HCT116 (cell line): ENCODE measurements around the gene PLA2G2E. TPM values are rescaled to one million over a fixed set of nuclear protein-coding genes. Genes with fewer than 3 reads are reported as not detected.

Experiments used
- ATAC-seq: fragments of 200-7000 bp; cut with Tn5 transposase; 2 replicates; pipeline ENCODE4 v1.9.1; 2020; ENCODE audit warnings: mild to moderate bottlenecking, moderate library complexity
- BruUV-seq: library from RNA; stranded (reverse); fragments of 400-500 nt; replicated peaks from 2 replicates; lab custom pipeline; 2021; lab: Mats Ljungman, UMichigan
- CTCF ChIA-PET: fragments of 300-600 bp; sonication (Branson Sonifier 250); formaldehyde crosslinking; loops from one replicate; lab custom pipeline; 2021; ENCODE audit warnings: antibody characterized with exemption; lab: Charles Lee
- POLR2A ChIA-PET: fragments of 300-600, 350-600 bp; sonication (Branson Sonifier 250); formaldehyde crosslinking; loops from one replicate; lab custom pipeline; 2021; ENCODE audit warnings: antibody characterized with exemption; lab: Charles Lee
- RAD21 ChIA-PET, 2 experiments: fragments of 300-600 bp; sonication (Branson Sonifier 250); formaldehyde crosslinking; loops; one replicate each; lab custom pipeline; 2023; ENCODE audit warnings: low total read pairs in 2 of 2; ENCODE audit not compliant: uncharacterized antibody in 2 of 2, unreplicated experiment in 2 of 2, low non-redundant PET in 1 of 2; lab: Charles Lee
- DNase-seq: peaks from one replicate; pipeline ENCODE4 v3.0.0-alpha.2; 2010; ENCODE audit warnings: low read depth, low spot score
- H2AFZ ChIP-seq: fragments of 200-600 bp; shearing (Covaris generic), sonication (generic); 2 replicates; pipeline ENCODE4 v1.6.1; 2017; ENCODE audit warnings: low read depth, mixed run types, mixed read lengths, antibody characterized with exemption, low read length; ENCODE audit not compliant: poor library complexity, severe bottlenecking
- H3K27ac ChIP-seq: 2 replicates; pipeline ENCODE4 v1.5.1; 2012; ENCODE audit warnings: low read depth, low read length
- H3K27me3 ChIP-seq: fragments of 200-600 bp; sonication (generic); 2 replicates; pipeline ENCODE4 v1.6.1; 2016; ENCODE audit warnings: mixed run types, low read length, mixed read lengths; ENCODE audit not compliant: insufficient read depth
- H3K36me3 ChIP-seq, 2 experiments: fragments of 200-500 bp in 1 of 2; fragments of 200-600 bp in 1 of 2; sonication (Bioruptor generic) in 1 of 2; sonication (generic) in 1 of 2; 2 replicates each; pipeline versions ENCODE4 v1.5.1 to v1.6.1; 2014 to 2016; ENCODE audit warnings: low read length in 2 of 2, inconsistent platforms in 1 of 2, mixed read lengths in 1 of 2, mixed run types in 1 of 2; ENCODE audit not compliant: insufficient read depth in 2 of 2, control insufficient read depth in 1 of 2
- H3K4me1 ChIP-seq, 2 experiments: fragments of 200-600 bp in 1 of 2; sonication (generic) in 1 of 2; 2 replicates each; pipeline versions ENCODE4 v1.5.1 to v1.6.1; 2012 to 2017; ENCODE audit warnings: low read length in 2 of 2, inconsistent platforms in 1 of 2, mild to moderate bottlenecking in 1 of 2, mixed read lengths in 1 of 2, mixed run types in 1 of 2, moderate library complexity in 1 of 2; ENCODE audit not compliant: insufficient read depth in 2 of 2, control insufficient read depth in 1 of 2
- H3K4me2 ChIP-seq: fragments of 200-600 bp; sonication (generic); 2 replicates; pipeline ENCODE4 v1.6.1; 2017; ENCODE audit warnings: mixed run types, low read length, mixed read lengths
- H3K4me3 ChIP-seq, 2 experiments: fragments of 200-600 bp in 1 of 2; sonication (generic) in 1 of 2; replicated peaks in 1 of 2; 2 replicates each; pipeline ENCODE4 v1.5.1; 2011 to 2016; ENCODE audit warnings: low read length in 2 of 2, control low read depth in 1 of 2, low read depth in 1 of 2, mild to moderate bottlenecking in 1 of 2, mixed read lengths in 1 of 2, mixed run types in 1 of 2
- H3K79me2 ChIP-seq: fragments of 200-600 bp; sonication (generic); 2 replicates; pipeline ENCODE4 v1.6.1; 2017; ENCODE audit warnings: mild to moderate bottlenecking, mixed run types, low read length, moderate library complexity, mixed read lengths; ENCODE audit not compliant: insufficient read depth
- H3K9ac ChIP-seq: fragments of 200-600 bp; sonication (generic); 2 replicates; pipeline ENCODE4 v1.6.1; 2016; ENCODE audit warnings: low read length, mixed read lengths
- H3K9me2 ChIP-seq: fragments of 200-600 bp; sonication (generic), shearing (Covaris generic); 2 replicates; pipeline ENCODE4 v1.6.1; 2017; ENCODE audit warnings: mixed run types, mild to moderate bottlenecking, moderate library complexity; ENCODE audit not compliant: insufficient read depth
- H3K9me3 ChIP-seq, 2 experiments: fragments of 200-500 bp in 1 of 2; fragments of 200-600 bp in 1 of 2; sonication (Bioruptor generic) in 1 of 2; sonication (generic) in 1 of 2; 2 replicates each; pipeline ENCODE4 v1.6.1; 2014 to 2017; ENCODE audit warnings: low read length in 2 of 2, mixed read lengths in 2 of 2, inconsistent platforms in 1 of 2, low read depth in 1 of 2, mild to moderate bottlenecking in 1 of 2, mixed run types in 1 of 2, moderate library complexity in 1 of 2; ENCODE audit not compliant: control insufficient read depth in 1 of 2, insufficient read depth in 1 of 2
- H4K20me1 ChIP-seq: fragments of 200-600 bp; sonication (generic), shearing (Covaris generic); 2 replicates; pipeline ENCODE4 v1.6.1; 2017; ENCODE audit warnings: mixed run types, mild to moderate bottlenecking, moderate library complexity; ENCODE audit not compliant: insufficient read depth
- CEBPB ChIP-seq: IDR thresholded peaks from 2 replicates; pipeline ENCODE4 v1.6.1; 2012; ENCODE audit warnings: low read depth
- EGR1 ChIP-seq: IDR thresholded peaks from 2 replicates; pipeline ENCODE4 v1.6.1; 2012; ENCODE audit warnings: low read depth
- ELF1 ChIP-seq: IDR thresholded peaks from 2 replicates; pipeline ENCODE4 v1.6.1; 2012; ENCODE audit warnings: low read depth, borderline replicate concordance
- EZH2phosphoT487 ChIP-seq: fragments of 200-600 bp; IDR thresholded peaks from 2 replicates; pipeline ENCODE4 v1.6.1; 2018; ENCODE audit warnings: antibody characterized with exemption, borderline replicate concordance
- POLR2AphosphoS5 ChIP-seq: IDR thresholded peaks from 2 replicates; pipeline ENCODE4 v1.6.1; 2011; ENCODE audit warnings: mild to moderate bottlenecking, low read depth, low read length, moderate library complexity
- RAD21 ChIP-seq: IDR thresholded peaks from 2 replicates; pipeline ENCODE4 v1.6.1; 2012; ENCODE audit warnings: low read depth, mild to moderate bottlenecking
- SP1 ChIP-seq: IDR thresholded peaks from 2 replicates; pipeline ENCODE4 v1.6.1; 2012; ENCODE audit warnings: low read depth
- YY1 ChIP-seq: IDR thresholded peaks from 2 replicates; pipeline ENCODE4 v1.6.1; 2011; ENCODE audit warnings: low read length, low read depth, moderate library complexity, mild to moderate bottlenecking; ENCODE audit not compliant: insufficient replicate concordance; ENCODE audit errors: extremely low read depth
- ZFX ChIP-seq: fragments of 450-650 bp; IDR thresholded peaks from 2 replicates; pipeline ENCODE4 v1.6.1; 2017
- ZNF274 ChIP-seq: fragments of 200-500 bp; sonication (Bioruptor generic); IDR thresholded peaks from 2 replicates; pipeline ENCODE4 v1.6.1; 2014; ENCODE audit warnings: mild to moderate bottlenecking, low read depth, low read length, inconsistent platforms
- intact Hi-C: fragments of 100-400 bp; cut with micrococcal nuclease; formaldehyde crosslinking; loops from 2 replicates; pipeline ENCODE4 v1.10.0; 2022
- total RNA-seq: library from RNA; stranded (reverse); gene quantifications from one replicate; pipeline ENCODE4 v1.2.1, GENCODE V29; 2021; ENCODE audit not compliant: unreplicated experiment
- TF ChIP-seq, protein P1 (sequence below), 3 experiments: fragments of 200-600 bp in 1 of 3; sonication (generic) in 1 of 3; IDR thresholded peaks in 2 of 3; conservative IDR thresholded peaks in 1 of 3; 2 replicates each; pipeline ENCODE4 v1.5.1; 2012 to 2017; ENCODE audit warnings: low read depth in 2 of 3, low read length in 2 of 3, antibody characterized with exemption in 1 of 3, borderline replicate concordance in 1 of 3, control low read depth in 1 of 3, mild to moderate bottlenecking in 1 of 3, mixed read lengths in 1 of 3, mixed run types in 1 of 3, moderate library complexity in 1 of 3; ENCODE audit not compliant: insufficient read depth in 1 of 3
- TF ChIP-seq, protein P2 (sequence below): IDR thresholded peaks from 2 replicates; pipeline ENCODE4 v1.6.1; 2011; ENCODE audit warnings: mild to moderate bottlenecking, low read length, moderate library complexity; ENCODE audit not compliant: insufficient replicate concordance; ENCODE audit errors: extremely low read depth
- TF ChIP-seq, protein P3 (sequence below): IDR thresholded peaks from 2 replicates; pipeline ENCODE4 v1.6.1; 2012

Gene PLA2G2E
- total RNA-seq, 1 experiment from 2014 or later, result not detected

DNA sequence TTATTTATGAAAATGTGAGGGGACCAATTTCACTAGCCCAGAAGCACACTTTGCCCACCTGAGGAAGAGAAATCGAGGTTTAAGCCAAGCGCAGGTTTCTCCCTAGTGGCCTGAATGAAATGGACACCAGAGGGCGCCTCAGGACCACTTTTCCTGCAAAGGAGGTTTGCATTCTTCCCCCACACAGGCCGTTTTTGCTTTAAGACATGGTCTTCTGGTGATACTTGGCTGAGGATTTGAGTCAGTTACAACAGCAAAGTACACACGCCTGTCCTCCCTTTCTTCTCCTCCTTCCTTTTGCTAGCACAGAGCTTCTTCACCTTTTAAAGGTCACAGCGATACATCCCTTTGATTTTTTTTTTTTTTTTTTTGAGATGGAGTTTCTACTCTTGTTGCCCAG is 5.4 kb downstream of the PLA2G2E start:
- RAD21 ChIA-PET, result interaction anchor here (0.6 to 1.0 kb wide), 3 partner anchors 234 to 294 kb away, joined by 3 to 6 read pairs (median 3); no protein-coding TSS in a partner anchor
- Histone ChIP-seq H3K36me3 (peaks cover under 1 to 9% of the 10 kb centered on the region in 2 experiments; a peak in 2 of 4 replicates), H3K9me2 (no peaks in the 10 kb centered on the region), H3K27ac (no peak overlapping the region), H2AFZ (no peak overlapping the region), H4K20me1 (no peaks in the 10 kb centered on the region), H3K9me3 (no peaks in the 10 kb centered on the region), H3K4me2 (no peak overlapping the region), H3K27me3 (no peaks in the 10 kb centered on the region), H3K9ac (no peak overlapping the region), H3K79me2 (no peaks in the 10 kb centered on the region), H3K4me1 (peaks cover 0 to 13% of the 10 kb centered on the region in 2 experiments; a peak in 2 of 4 replicates), H3K4me3 (no peak overlapping the region)
- TF ChIP-seq EGR1, result no peak
- no peak for TF ChIP-seq SP1
- no peak for TF ChIP-seq CEBPB
- TF ChIP-seq ZNF274, result no peak
- no peak for TF ChIP-seq ELF1
- TF ChIP-seq, protein P1, sequence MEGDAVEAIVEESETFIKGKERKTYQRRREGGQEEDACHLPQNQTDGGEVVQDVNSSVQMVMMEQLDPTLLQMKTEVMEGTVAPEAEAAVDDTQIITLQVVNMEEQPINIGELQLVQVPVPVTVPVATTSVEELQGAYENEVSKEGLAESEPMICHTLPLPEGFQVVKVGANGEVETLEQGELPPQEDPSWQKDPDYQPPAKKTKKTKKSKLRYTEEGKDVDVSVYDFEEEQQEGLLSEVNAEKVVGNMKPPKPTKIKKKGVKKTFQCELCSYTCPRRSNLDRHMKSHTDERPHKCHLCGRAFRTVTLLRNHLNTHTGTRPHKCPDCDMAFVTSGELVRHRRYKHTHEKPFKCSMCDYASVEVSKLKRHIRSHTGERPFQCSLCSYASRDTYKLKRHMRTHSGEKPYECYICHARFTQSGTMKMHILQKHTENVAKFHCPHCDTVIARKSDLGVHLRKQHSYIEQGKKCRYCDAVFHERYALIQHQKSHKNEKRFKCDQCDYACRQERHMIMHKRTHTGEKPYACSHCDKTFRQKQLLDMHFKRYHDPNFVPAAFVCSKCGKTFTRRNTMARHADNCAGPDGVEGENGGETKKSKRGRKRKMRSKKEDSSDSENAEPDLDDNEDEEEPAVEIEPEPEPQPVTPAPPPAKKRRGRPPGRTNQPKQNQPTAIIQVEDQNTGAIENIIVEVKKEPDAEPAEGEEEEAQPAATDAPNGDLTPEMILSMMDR (IDR thresholded peaks at IDR 0.05 in 2 of 3, conservative IDR thresholded peaks at IDR 0.05 in 1 of 3; ENCODE audit: borderline replicate concordance in 1 of 3, insufficient read depth in 1 of 3, low read depth in 2 of 3, low read length in 2 of 3), result peak; percentile 91 to 93 (median 92)
- TF ChIP-seq POLR2AphosphoS5, result no peak
- TF ChIP-seq EZH2phosphoT487, result no peak
- TF ChIP-seq YY1, result no peak
- TF ChIP-seq, protein P2, sequence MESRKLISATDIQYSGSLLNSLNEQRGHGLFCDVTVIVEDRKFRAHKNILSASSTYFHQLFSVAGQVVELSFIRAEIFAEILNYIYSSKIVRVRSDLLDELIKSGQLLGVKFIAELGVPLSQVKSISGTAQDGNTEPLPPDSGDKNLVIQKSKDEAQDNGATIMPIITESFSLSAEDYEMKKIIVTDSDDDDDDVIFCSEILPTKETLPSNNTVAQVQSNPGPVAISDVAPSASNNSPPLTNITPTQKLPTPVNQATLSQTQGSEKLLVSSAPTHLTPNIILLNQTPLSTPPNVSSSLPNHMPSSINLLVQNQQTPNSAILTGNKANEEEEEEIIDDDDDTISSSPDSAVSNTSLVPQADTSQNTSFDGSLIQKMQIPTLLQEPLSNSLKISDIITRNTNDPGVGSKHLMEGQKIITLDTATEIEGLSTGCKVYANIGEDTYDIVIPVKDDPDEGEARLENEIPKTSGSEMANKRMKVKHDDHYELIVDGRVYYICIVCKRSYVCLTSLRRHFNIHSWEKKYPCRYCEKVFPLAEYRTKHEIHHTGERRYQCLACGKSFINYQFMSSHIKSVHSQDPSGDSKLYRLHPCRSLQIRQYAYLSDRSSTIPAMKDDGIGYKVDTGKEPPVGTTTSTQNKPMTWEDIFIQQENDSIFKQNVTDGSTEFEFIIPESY, result no peak
- TF ChIP-seq ZFX, result no peak
- TF ChIP-seq, protein P3, sequence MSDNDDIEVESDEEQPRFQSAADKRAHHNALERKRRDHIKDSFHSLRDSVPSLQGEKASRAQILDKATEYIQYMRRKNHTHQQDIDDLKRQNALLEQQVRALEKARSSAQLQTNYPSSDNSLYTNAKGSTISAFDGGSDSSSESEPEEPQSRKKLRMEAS, result no peak
- peak; percentile 99 for TF ChIP-seq RAD21
- POLR2A ChIA-PET, result interaction anchor here (0.9 kb wide), 1 partner anchor 234 kb away, joined by 6 read pairs; no protein-coding TSS in a partner anchor
- CTCF ChIA-PET, result interaction anchor here (0.7 to 1.2 kb wide), 5 partner anchors 11 to 576 kb away, joined by 3 to 13 read pairs (median 4); no protein-coding TSS in a partner anchor
- intact Hi-C loops, result loop anchor here (1.0 to 2.0 kb wide), 4 partner anchors 183 to 577 kb away; no protein-coding TSS in a partner anchor
- DNase-seq (peak; percentile 75), ATAC-seq (peak; percentile 80)
- no TSS peak for BruUV-seq
